Astrocyte (in vitro differentiated cells and primary cell): Measurements from ENCODE around the gene PRSS57.

Experiments
- EZH2 ChIP-seq: IDR thresholded peaks from 2 replicates; pipeline ENCODE4 v1.6.1; 2012; ENCODE audit warnings: mild to moderate bottlenecking, low read length, inconsistent platforms; ENCODE audit not compliant: insufficient read depth
- TF ChIP-seq, protein P1 (sequence below): IDR thresholded peaks from 2 replicates; pipeline ENCODE4 v1.5.1; 2011; ENCODE audit warnings: low read depth, mild to moderate bottlenecking, inconsistent platforms, low read length, moderate library complexity; ENCODE audit not compliant: insufficient read depth

GRCh38 chr19:722553-723101 lies 27.4 kb upstream of the PRSS57 start:
- TF ChIP-seq, protein P1, sequence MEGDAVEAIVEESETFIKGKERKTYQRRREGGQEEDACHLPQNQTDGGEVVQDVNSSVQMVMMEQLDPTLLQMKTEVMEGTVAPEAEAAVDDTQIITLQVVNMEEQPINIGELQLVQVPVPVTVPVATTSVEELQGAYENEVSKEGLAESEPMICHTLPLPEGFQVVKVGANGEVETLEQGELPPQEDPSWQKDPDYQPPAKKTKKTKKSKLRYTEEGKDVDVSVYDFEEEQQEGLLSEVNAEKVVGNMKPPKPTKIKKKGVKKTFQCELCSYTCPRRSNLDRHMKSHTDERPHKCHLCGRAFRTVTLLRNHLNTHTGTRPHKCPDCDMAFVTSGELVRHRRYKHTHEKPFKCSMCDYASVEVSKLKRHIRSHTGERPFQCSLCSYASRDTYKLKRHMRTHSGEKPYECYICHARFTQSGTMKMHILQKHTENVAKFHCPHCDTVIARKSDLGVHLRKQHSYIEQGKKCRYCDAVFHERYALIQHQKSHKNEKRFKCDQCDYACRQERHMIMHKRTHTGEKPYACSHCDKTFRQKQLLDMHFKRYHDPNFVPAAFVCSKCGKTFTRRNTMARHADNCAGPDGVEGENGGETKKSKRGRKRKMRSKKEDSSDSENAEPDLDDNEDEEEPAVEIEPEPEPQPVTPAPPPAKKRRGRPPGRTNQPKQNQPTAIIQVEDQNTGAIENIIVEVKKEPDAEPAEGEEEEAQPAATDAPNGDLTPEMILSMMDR, result no peak
- no peak for TF ChIP-seq EZH2
